Measurements from ENCODE around the gene NR2F6.
A peak's percentile ranks its signal among the peaks of the same experiment; 100 is the strongest.

NR2F6 gene

DNA sequence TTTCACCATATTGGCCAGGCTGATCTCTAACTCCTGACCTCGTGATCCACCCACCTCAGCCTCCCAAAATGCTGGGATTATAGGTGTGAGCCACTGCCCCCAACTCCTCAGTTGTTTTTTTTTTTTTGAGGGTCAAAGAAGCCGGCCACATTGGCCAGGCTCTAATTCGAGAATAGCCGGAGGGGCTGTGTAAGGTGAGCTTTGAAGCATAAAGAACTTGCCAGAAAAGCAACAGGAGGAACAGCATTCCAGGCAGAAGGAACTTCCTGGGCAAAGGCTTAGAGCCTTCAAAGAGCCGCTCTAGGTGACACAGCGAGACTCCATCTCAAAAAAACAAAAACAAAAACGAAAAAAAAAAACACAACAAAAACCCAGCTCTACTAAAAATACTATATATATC, 20.3 kb upstream of the NR2F6 start:
- no peak for DNase-seq

- no peak for DNase-seq
Observed at GRCh38 chr19:17264641-17264979, 18.9 kb upstream of the NR2F6 start, which contains the start of gene USHBP1. TSS of gene USHBP1 (minus strand) at chr19:17264745. CDS start at chr19:17264299, 446 bp downstream.

- DNase-seq = no peak
Observed at GRCh38 chr19:17263712-17264640, 18.3 kb upstream of the NR2F6 start.

DNA sequence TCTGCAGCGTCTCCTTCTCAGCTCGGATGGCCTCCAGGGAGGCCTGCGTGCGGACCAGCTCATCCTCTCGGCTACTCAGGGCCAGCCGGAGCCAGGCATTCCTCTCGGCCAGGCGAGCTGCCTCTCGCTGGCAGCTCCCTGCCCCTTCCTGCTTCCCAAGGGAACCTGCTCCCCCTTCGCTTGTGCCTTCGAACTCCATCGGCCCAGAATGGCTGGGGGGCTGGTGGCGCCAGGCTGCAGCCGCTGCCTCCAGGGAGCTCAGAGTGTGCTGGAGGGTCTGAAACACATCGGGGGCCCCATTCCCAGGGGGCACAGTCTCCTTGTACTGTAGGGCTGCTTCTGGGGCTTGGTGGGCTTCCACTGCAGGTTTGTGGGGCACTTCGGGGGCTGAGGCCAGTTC, 16.8 kb upstream of the NR2F6 start:
- no peak for DNase-seq

- DNase-seq = no peak
Observed at GRCh38 chr19:17260842-17261325, 15.2 kb upstream of the NR2F6 start.

DNA sequence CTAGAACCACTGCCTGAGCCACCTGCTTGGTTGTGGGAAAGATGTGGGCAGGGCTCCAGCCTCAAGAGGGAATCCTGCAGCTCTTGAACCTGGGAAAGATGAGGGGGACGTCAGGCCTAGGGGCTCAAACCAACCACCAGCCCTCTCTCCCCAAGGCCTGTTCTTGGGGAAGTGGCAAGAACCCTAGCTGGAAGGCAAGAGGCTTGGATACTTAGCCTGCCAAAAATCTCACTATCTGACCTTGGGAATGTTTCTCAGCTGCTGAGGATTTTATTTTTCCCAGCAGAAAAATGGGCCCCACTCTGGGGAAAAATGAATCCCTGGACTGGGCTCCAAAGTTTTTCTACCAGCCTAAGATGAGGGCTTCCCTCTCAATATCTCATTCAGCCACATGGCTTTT, 14.2 kb upstream of the NR2F6 start:
- no peak for DNase-seq

- DNase-seq = no peak
Observed at GRCh38 chr19:17259118-17259780, 13.5 kb upstream of the NR2F6 start.

DNA sequence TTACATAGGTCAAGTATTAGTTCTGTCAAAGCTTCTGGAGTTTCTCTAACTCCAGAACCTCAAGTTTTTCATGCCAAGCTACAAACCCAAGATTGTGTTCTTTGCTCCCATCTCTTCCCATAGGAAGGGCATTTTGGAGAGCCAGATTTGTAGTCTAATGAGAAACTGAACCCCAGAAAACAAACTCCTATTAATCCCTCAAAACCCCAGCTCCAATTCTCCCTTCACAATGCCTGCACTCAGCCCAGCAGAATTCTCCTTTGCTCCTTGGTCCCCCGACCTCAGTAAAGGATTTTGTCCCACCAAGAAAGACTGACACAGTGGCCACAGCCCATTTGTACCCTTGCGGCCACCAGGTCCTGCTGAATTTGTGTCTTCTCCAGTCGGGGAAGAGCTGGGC, 10.4 kb upstream of the NR2F6 start:
- no peak for DNase-seq

GRCh38 chr19:17255150-17255621, 9.5 kb upstream of the NR2F6 start:
- no peak for DNase-seq

- DNase-seq = no peak
Observed at GRCh38 chr19:17254636-17255035, 8.9 kb upstream of the NR2F6 start.

DNA sequence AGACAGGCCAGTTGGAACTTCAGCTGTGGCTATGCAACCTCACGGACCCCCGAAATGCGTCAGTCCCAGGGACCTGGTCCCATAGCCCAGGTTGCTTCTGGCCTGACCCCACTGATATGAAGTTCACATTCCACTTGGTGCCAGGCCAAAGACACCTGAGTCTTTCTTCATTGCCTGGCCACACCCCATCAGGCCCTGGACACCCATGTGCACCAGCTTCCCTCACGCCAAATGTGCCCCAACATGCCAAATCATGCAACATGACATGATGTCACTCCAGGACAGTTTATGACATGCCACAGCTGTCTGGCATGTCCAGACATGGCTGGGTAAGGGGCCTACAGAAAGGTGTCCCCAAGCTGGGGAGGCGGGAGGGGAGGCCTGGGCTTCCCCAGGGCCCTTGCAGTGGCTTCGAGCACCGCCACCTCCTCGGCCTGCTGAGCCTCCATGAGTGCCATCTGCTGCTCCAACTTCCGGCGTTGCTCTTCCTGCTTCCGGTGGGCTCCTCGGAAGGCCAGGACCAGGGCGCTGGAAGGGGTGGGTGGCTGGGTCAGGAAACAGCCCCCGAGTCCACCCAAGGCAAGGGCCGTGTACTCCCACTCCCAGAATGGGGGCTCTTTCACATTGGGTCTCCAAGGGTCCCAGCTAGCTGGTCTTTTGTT, 4.3 kb upstream of the NR2F6 start:
- DNase-seq = no peak

- DNase-seq = no peak
Observed at GRCh38 chr19:17248011-17248776, 2.5 kb upstream of the NR2F6 start.

- DNase-seq = no peak
Observed at GRCh38 chr19:17246681-17247425, 1.1 kb upstream of the NR2F6 start.

DNA sequence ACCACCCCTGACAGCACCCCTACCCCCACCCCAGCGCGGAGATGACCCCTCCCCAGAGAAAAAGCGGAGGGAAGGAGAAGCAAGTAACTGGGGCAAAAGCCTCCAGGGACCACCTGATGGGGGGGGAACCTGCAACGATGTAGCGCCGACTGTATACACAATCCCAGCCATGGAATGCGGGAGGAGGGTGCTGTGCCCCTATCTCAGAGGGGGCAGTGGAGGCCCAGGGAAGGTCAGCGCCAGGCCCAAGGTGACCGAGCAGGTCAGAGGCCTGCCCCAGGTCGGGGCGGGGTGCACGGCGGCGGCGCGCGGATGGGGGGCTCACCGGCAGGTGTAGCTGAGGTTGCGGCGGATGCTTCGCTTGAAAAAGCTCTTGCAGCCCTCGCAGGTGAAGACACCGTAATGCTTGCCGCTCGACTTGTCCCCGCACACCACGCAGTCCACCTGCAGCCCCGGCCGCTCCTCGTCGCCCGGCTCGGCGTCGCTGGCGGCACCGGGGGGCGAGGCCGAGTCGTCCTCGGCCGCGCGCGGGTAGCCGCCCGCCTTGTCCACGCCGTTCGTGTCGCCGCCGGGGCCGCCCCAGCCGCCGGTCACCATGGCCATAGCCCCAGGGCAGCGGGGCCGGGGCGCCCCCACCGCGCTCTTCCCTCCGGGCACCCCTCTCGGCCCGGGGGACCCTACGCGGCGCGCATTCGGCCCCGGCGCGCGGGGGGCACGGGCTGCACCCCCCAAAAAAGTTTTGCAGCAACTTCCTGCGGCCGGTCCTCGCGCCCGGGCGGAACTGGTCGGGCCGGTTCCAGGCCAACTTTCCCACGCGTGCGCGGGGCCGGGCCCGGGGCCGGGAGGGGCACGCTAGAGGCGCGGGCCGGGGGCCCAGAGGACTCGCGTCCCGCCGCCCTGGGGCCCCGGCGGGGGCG, 843 bp downstream of the NR2F6 start:
- DNase-seq = peak; percentile 61

GRCh38 chr19:17243830-17244617, 1.7 kb downstream of the NR2F6 start:
- peak; percentile 71 for DNase-seq

DNA sequence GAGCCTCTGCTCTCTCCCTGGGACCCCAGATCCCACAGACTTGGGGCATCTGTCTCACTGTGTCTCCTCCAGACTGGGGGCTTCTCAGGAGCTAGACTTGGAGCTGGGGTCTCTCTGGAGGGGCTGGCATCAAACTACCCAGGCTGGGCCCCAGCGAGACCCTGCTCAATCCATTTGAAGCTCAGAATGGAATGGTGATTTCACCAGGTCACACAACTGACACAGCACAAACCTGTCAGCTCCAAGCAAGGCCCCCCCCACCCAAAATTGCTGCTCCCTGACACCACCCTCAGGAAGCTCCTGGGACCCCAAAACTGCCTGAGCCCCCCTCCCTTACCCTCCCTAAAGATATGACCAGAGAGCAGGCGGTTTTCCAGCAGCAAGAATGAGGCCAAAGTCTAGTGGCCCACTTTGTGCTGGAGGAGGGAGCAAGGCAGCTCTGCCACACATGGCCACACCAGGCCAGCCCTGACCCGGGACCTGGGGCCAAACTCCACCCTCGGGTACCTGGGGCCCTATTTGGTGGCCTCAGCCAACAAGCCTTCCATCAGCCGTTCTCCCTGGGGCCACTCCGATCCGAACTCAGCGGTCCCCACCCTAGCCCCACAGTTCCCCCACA, 2.4 kb downstream of the NR2F6 start:
- no peak for DNase-seq

- DNase-seq = no peak
Observed at GRCh38 chr19:17242431-17243208, 3.1 kb downstream of the NR2F6 start.

GRCh38 chr19:17240826-17241399, 4.8 kb downstream of the NR2F6 start:
- no peak for DNase-seq

Data from right kidney (tissue), 1 donor.